Measurements from ENCODE around the gene CFAP99.

The CFAP99 gene

DNA sequence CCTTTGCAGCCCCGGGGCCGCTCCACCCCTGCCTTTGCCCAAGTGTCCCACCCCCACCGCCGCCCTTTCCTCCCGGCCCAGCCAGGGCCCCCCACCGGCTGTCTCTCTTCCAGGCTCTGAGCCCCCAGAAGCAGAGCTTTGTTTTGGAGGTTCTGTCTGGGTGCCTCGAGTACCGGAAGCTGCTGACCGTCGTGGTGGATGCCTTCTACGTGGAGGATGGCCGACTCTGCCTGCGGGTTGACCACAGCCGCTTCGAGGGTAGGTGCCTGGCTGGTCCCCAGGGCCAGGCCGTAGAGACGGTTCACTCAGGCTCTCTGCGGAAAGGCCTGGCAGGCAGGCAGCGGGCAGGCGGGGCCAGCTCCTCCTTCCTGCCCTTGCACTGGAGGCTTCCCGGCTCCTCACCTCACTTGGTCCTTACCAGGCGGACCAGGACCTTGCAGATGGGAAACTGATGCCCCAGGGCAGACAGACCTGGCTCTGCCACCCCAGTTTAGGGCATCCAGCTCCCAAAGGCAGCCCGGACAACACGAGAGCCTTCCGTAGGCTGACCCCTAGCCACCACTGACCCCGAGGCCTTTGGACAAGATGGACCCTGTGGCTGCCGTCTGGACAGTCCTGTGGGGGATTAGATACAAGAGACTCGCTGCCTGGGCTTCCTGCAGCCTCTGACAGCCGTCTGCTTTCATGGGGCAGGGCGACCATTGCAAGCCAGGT is 18.2 kb downstream of the CFAP99 start:
- no peak for DNase-seq (ENCODE audit: low read depth)
- TF ChIP-seq, protein P1, sequence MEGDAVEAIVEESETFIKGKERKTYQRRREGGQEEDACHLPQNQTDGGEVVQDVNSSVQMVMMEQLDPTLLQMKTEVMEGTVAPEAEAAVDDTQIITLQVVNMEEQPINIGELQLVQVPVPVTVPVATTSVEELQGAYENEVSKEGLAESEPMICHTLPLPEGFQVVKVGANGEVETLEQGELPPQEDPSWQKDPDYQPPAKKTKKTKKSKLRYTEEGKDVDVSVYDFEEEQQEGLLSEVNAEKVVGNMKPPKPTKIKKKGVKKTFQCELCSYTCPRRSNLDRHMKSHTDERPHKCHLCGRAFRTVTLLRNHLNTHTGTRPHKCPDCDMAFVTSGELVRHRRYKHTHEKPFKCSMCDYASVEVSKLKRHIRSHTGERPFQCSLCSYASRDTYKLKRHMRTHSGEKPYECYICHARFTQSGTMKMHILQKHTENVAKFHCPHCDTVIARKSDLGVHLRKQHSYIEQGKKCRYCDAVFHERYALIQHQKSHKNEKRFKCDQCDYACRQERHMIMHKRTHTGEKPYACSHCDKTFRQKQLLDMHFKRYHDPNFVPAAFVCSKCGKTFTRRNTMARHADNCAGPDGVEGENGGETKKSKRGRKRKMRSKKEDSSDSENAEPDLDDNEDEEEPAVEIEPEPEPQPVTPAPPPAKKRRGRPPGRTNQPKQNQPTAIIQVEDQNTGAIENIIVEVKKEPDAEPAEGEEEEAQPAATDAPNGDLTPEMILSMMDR (IDR thresholded peaks at IDR 0.05; ENCODE audit: insufficient read depth, low read depth, low read length, missing control alignments), result no peak
- no peak overlapping the region for H3K4me3 ChIP-seq (ENCODE audit: low read length)

DNA sequence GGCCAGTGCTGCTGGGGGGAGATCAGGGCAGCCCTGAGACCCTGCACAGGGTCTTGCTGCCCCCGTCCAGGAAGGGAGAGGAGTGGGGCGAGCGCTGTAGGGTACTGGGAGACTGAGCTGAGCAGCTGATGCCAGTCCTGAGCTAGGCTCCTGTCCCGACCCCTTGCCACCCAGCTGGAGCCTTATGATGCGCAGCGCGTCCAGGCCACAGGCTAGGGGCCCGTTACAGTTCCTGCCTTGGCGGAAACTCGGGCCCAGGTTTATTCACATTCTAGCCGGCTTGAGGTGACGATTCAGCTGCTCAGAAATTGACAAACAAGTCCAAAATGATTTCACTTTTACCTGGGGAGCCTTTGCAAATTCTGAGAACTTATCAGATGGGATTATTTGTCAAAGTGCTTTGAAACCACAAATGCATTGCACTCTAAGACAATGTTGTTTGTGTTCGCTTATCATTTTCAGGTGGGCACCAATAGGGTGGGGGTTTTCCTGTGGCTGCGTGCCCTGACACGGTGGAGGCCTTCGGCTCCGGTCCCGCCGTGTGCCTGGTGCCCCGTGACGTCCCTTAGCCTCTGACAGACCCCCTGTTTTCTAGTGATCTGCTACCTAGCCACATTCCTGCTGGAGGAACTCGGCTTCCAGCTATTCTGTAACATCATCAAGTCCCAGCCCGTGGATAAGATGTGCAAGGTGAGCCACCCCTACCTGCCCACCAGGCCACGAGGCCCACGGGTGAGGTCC is 18.9 kb downstream of the CFAP99 start:
- TF ChIP-seq, protein P1 (IDR thresholded peaks at IDR 0.05; ENCODE audit: insufficient read depth, low read depth, low read length, missing control alignments), result no peak
- no peak overlapping the region for H3K4me3 ChIP-seq (ENCODE audit: low read length)
- DNase-seq (ENCODE audit: low read depth), result no peak

DNA sequence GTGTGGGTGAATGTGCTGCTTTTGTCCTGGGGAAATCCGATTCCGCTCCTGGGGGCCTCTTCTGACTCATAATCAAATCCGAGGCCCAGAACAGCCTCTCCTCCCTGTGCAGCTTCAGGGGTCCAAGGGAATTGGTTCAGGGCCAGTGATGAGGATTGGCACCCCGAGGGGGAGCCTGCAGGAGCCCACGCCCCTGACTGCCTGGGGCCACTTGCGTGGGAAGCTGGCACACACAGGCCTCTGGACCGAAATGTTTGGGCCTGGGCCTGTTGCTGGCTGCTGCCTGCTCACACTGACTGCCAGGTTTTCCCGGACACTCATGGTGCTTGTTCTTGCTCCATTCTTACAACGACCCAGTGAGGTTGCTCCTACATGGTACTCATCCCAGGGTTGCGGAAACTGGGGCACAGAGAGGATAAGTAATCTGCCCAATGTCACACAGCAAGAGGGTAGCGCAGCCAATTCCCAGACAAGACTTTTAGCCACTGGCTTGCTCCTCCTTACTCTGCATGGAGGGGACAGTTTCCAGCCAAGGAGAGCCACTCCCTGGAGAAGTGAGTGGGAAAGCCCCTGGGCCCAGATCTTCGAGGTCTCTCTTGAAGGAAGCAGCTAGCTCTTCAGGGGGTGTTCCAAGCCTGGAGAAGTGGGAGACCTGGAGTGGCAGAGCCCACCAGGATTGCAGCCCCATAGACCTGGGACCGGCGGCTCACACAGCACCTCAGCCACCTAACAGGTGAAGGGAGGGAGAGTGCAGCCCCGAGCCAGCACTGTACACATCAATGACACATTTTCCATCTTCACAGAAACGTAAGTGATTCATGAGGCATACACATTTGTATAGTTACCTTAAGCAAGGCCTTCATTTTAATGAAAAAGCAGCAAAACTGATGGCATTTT is 20.3 kb downstream of the CFAP99 start:
- TF ChIP-seq, protein P1 (IDR thresholded peaks at IDR 0.05; ENCODE audit: insufficient read depth, low read depth, low read length, missing control alignments), result no peak
- no peak overlapping the region for H3K4me3 ChIP-seq (ENCODE audit: low read length)
- no peak for DNase-seq (ENCODE audit: low read depth)

DNA sequence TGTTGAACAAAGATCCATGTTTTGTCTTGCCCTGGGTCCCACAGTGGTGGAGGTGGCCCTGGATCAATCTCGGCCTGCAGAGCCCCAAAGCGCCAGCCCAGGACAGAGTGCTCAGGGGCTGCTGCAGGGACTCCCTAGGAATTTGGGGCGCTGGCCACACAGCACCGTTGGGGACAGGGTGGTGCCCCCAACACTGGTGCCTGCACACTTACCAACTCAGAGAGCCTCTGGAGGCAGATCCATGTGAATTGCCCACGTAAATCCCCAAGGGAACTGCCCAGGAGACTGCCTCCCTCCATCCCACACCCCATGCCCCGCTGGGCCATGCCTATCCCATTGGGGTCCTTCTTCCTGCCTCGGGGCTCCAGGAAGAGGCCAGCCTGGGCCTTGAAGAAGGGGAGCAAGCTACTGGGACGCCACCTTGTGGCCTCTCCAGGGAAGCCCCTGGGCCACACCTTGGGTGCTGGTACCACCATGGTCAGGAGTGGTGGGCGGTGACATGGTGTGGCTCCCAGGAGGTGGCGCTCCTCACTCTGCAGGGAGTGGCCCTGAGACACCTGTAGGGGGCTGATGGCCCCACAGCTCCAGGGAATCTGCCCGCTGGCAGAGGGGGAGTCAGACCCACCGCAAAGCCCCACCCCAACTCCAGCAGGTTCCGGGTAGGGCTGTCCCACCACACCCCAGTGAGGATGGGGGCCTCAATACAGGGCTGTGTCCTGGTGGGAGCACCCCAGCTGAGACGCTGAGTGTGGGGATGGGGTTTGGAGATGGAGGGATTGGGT is 22.8 kb downstream of the CFAP99 start:
- H3K4me3 ChIP-seq (ENCODE audit: low read length), result no peak overlapping the region
- DNase-seq (ENCODE audit: low read depth), result peak; percentile 56
- TF ChIP-seq, protein P1 (IDR thresholded peaks at IDR 0.05; ENCODE audit: insufficient read depth, low read depth, low read length, missing control alignments), result peak; percentile 56

GRCh38 chr4:2442175-2442993 is 23.6 kb downstream of the CFAP99 start:
- TF ChIP-seq, protein P1 (IDR thresholded peaks at IDR 0.05; ENCODE audit: insufficient read depth, low read depth, low read length, missing control alignments), result no peak
- no peak for DNase-seq (ENCODE audit: low read depth)
- H3K4me3 ChIP-seq (ENCODE audit: low read length), result no peak overlapping the region

All from epithelial cell of esophagus (primary cell).